Measurements from ENCODE around the gene TIMP3.

The TIMP3 gene

DNA sequence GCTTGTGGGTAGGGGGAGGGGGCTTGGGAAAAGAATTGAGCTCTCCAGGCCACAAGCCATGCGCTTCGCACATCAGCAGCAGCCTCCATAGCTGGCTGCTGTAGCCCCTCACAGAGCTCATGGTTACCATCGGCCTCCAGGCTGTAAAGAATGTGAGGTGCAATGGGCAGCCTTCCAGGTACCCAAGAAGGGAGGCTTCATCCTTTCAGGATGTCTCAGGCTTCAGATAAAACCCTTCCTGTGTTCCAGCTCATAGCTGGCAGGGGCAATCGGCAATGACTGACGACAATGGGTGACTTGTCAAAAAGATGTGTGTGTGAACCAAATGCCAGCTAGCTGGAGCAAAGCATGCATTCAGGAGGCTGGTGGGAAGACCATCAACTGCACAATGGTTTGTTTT lies 102.0 kb downstream of the TIMP3 start:
- no peak overlapping the region for H3K27ac Mint-ChIP-seq
- ATAC-seq (ENCODE audit: low read depth) (no peak), DNase-seq (ENCODE audit: low spot score in 2 of 2) (no peak)
- H3K4me1 Mint-ChIP-seq = no peaks in the 10 kb centered on the region
- peaks cover 4% of the 10 kb centered on the region for H3K27me3 Mint-ChIP-seq
- no peaks in the 10 kb centered on the region for H3K36me3 Mint-ChIP-seq
- no peaks in the 10 kb centered on the region for H3K9me3 Mint-ChIP-seq
- H3K4me3 Mint-ChIP-seq = no peak overlapping the region

- H3K9me3 Mint-ChIP-seq = no peaks in the 10 kb centered on the region
- H3K27me3 Mint-ChIP-seq = peaks cover 4% of the 10 kb centered on the region
- no peaks in the 10 kb centered on the region for H3K36me3 Mint-ChIP-seq
- H3K27ac Mint-ChIP-seq = no peak overlapping the region
- ATAC-seq (ENCODE audit: low read depth) = no peak
- no peaks in the 10 kb centered on the region for H3K4me1 Mint-ChIP-seq
- no peak for DNase-seq (ENCODE audit: low spot score in 2 of 2)
- no peak overlapping the region for H3K4me3 Mint-ChIP-seq
Observed at GRCh38 chr22:32904044-32904443, 102.5 kb downstream of the TIMP3 start.

GRCh38 chr22:32905400-32905799 lies 103.9 kb downstream of the TIMP3 start:
- DNase-seq (ENCODE audit: low spot score in 2 of 2) = no peak
- Mint-ChIP-seq H3K36me3 (no peaks in the 10 kb centered on the region), H3K9me3 (no peaks in the 10 kb centered on the region), H3K27ac (no peak overlapping the region), H3K27me3 (peaks cover 4% of the 10 kb centered on the region), H3K4me1 (no peaks in the 10 kb centered on the region), H3K4me3 (no peak overlapping the region)
- ATAC-seq (ENCODE audit: low read depth) = no peak

- H3K27ac Mint-ChIP-seq = no peak overlapping the region
- ATAC-seq (ENCODE audit: low read depth) (no peak), DNase-seq (ENCODE audit: low spot score in 2 of 2) (no peak)
- H3K36me3 Mint-ChIP-seq = no peaks in the 10 kb centered on the region
- no peaks in the 10 kb centered on the region for H3K4me1 Mint-ChIP-seq
- peaks cover 7% of the 10 kb centered on the region for H3K27me3 Mint-ChIP-seq
- no peak overlapping the region for H3K4me3 Mint-ChIP-seq
- H3K9me3 Mint-ChIP-seq = peaks cover 2% of the 10 kb centered on the region
Observed at GRCh38 chr22:32909581-32910428, 108.3 kb downstream of the TIMP3 start.

GRCh38 chr22:32910429-32910772 lies 108.9 kb downstream of the TIMP3 start:
- Mint-ChIP-seq H3K4me1 (no peaks in the 10 kb centered on the region), H3K27me3 (peaks cover 7% of the 10 kb centered on the region), H3K9me3 (peaks cover 4% of the 10 kb centered on the region), H3K4me3 (no peak overlapping the region), H3K27ac (no peak overlapping the region), H3K36me3 (peaks cover 2% of the 10 kb centered on the region)
- ATAC-seq (ENCODE audit: low read depth) (no peak), DNase-seq (ENCODE audit: low spot score in 2 of 2) (no peak)

GRCh38 chr22:32911503-32911902 lies 110.0 kb downstream of the TIMP3 start:
- ATAC-seq (ENCODE audit: low read depth) (no peak), DNase-seq (ENCODE audit: low spot score in 2 of 2) (no peak)
- no peak overlapping the region for H3K27ac Mint-ChIP-seq
- peaks cover 7% of the 10 kb centered on the region for H3K27me3 Mint-ChIP-seq
- no peak overlapping the region for H3K4me3 Mint-ChIP-seq
- no peaks in the 10 kb centered on the region for H3K4me1 Mint-ChIP-seq
- H3K9me3 Mint-ChIP-seq = peaks cover 8% of the 10 kb centered on the region
- H3K36me3 Mint-ChIP-seq = peaks cover 2% of the 10 kb centered on the region
